Right forelimb (tissue), 1 donor: ENCODE measurements around the gene DONSON.

Experiments used
- DNase-seq: peaks from one replicate; pipeline ENCODE4 v3.0.0-alpha.2; 2018

The DONSON gene

DNA sequence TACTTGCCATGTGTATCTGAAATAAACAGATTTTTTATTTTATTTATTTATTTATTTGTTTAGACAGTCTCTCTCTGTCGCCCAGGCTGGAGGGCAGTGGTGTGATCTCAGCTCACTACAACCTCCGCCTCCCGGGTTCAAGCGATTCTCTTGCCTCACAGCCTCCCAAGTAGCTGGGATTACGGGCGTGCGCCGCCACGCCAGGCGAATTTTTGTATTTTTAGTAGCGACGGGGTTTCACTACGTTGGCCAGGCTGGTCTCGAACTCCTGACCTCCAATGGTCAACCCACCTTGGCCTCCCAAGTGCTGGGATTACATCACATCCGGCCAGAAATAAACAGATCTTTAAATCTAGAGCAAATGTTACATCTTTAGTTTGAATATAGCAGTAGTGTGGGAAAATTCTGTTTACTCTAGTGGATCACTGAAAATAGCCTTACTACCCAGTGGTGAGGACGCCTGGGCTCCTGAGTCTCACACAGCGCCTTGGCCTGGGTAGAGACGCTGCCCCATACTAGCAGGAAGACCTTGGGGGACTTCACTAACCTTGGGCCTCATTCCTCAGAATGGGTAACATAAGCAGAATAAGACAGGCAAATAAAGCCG lies 47.3 kb downstream of the DONSON start:
- no peak for DNase-seq

DNA sequence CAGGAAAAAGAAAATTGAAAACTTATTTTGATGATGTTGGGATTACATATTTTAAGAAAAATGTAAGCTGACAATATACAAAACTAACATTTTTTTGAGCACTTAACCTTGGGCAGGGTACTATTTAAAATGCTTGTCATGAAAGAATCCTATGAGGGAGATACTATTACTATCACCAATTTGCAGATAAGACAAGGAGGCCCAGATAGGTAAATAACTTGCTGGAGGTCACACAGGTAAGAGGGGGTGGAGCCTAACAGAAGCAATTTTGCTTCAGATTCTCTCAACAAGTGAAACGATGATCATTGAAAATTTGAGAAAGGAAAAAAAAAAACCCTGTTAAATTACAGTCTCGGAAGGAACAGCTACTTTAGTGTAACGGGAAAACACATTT lies 47.8 kb downstream of the DONSON start:
- no peak for DNase-seq

DNA sequence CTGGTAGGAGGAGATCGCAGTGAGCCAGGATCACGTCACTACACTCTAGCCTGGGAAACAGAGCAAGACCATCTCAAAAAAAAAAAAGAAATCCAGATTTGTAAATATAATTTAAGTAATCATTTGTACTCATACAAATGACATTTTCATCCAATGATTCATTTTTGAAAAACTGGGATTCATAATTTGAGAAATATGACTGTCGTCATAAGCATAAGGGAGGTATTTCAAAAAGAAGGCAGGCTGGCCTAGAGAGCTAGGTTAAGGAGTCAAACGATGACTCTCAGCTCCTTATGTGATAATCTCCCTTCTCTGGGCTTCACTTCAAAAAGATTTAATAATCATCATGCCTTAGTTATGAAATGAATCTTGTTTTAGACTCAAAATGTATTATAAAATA lies 48.9 kb downstream of the DONSON start:
- no peak for DNase-seq

DNA sequence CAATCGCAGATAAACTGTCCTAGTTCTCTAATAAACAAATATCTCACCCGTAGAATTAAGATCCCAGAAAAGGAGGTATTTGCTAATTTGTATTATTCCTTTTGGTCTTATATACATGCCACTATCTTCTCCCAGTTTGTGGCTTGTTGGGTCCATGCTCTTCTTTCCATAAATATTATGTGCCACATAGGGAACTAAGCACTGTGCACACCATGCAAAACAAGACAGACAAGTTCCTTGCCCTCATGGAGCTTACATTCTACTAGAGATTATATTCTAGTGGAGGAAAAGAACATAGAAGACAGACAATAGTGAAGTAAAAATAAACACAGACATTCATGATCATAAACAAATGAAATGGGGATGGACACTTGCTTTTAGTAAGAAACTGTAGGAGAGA lies 51.3 kb downstream of the DONSON start:
- DNase-seq = no peak

DNA sequence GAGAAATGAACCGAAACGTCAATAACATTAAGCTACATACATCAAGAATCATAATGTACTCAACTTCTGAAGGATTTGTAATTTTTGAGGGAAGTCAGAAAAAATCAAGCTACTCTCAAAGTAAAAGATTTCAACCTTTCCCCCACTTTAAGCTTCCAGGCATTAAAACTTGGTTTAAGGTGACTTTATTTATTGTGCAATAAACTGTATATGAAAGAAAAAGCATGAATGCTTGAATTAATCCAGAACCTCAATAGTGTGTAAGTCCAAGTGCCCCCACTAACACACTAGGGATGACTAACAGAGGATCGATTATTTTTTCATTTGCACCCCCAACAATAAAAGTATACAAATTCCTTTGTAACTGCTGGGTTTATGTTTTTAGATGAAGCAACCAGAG lies 57.5 kb downstream of the DONSON start:
- DNase-seq = no peak
